Stimulated activated CD4-positive, alpha-beta T cell treated with anti-CD3 and anti-CD28 coated beads, Interleukin-2, amount 100 ng/mL, for 48 hours (primary cell): ENCODE measurements around the gene SUPT4H1.
"Not testable (repeated sequence)": the region's sequence is repeated elsewhere in the genome, so short reads cannot be mapped to it uniquely, and the experiment has no call there.

Experiments used
- DNase-seq, 2 donors: peaks; one replicate each; pipeline ENCODE4 v3.0.0-alpha.2; 2020

The SUPT4H1 gene

DNA sequence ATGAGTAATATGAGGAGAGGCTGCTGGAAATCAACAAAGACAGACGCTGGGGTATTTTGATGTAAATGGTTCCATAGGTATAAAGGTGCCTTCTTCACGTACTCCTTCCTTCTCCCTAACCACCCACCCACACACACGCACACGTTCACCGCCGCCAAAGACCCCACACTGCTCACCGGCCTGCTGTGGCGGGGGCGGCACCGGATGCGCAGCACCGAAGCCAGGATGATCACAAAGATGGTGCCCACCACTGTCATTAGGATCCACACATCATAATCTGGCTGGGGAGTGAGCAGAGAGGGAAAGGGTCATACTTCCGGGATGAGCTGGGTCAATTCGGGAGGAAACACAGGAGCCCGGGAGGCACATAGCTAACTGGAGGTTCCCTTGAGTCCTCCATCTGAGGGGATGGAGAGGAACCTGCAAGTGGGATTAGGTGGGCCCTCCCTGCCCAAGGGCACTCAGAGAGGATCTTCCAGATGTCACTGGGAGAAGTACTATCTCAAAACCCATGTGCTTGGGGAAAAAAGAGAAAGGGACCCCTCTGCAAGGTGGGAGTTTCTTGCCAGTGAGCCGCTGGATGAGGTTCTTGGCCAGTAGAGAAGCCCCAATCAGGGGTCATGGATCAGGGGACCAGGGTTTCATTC, 10.5 kb upstream of the SUPT4H1 start:
- no peak for DNase-seq

DNA sequence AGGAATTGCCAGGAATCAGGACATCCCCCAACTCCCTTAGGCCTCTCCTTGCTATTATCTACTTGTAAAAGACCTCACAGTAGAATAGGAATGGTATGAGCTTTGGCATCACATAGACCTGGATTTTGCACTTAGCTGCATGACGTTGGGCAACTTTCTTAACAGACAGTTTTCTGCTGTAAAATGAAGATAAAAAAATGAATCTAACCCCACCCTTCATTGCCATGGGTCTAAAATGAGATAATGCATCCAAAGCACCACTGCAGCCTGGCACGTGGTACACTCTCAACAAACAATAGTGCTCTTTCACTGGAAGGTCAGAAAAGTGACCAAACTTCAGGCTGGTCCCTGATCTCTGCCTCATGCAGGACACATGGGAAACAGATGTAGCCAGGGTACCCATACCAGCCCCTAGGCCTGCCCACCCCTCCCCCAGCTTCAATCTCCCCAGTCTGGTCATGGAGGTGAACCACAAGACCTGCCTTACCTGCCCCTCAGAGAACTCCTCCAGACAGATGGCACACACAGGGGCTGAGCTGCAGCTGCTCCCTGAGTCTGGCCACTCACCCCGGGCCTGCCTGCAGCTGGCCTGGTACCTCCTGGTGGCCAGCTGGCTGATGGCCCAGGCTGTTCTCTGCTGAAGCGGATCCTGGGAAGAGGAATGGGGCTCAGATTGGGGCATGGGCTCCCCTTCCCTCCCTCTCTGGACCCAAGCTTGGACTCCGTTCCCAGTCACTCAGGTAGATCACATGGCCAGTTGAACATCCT, 8.5 kb upstream of the SUPT4H1 start:
- DNase-seq = no peak

DNA sequence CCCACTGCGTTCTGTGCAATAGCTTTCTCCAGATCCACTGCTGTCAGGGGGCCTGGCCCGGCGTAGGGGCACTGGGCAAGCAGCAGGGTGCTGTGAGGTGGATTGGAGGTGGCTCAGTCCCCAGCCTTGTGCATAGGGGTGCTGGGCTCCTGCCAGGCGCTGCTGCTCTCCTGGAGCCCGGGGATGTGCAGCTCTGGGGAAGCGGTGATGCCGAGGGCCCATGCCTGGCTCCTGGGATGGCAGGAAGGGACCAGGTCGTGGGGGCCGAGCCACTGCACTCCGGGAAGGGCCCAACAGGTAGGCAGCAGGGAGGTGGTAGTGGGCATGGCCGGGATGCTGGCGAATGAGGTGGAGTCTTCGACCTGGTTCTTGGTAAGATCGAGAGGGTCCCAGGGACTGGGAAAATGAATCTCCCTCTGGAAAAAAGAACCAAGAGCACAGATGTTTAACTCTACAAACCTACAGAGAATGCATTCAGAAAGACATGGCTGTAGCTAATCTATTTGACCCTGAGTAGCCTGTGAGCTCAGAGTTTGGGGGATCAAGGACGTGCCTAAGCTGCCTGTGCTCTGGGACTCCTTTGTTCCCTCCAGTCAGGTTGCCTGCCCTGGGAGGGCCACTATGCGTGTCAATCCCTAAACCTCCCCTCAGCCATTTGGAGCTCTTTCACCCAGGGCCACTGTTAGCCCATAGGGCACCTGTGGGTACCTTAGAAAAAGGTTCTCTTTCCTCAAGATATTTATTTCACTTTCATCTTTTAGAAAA, 6.6 kb upstream of the SUPT4H1 start:
- no peak for DNase-seq

DNA sequence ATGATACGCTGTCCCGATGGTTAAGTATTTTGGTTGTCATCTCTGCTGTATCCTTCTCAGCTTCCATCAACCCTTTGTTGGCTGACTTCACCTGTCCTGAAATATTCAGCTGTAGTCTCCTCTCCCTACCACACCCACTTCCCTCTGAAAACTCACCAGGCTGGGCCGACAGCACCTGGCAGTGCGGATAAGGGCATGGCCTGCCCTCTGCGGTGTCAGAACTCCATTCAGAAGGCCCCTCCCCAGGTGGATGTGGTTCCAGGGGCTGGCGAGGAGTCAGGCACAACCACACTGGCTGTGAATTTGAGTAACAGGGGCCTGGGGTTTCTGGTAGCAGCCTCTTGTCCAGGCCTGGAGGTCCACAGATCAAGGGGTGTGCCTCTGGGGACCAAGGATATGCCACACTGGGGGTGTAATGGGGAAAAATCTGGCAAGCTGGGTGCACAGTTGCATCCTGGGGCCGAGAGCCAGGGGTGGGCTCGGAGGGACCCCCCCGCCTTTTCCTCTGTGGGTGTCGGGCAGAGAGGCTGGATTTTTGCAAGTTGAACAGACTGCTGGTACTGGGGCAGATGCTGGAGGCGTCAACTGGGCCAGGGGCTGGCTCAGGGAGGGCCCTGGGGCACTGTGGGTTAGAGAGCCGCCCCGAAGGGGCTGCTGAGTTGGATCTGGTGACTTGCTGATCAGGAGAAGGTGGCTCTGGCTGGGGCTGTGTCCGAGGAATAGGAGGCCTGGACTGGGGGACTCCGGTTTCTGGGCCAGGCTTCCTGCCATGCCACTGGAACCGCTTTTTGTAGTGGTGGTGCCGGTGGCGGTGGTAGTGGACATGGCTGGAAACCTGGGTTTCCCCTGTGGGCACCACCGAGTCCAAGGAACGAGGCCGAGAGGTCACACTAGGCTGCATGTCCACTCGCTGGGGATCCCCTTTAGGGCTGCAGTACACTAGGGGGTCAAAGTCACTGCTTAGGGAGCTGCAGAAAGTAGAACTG, 5.6 kb upstream of the SUPT4H1 start:
- no peak for DNase-seq

DNA sequence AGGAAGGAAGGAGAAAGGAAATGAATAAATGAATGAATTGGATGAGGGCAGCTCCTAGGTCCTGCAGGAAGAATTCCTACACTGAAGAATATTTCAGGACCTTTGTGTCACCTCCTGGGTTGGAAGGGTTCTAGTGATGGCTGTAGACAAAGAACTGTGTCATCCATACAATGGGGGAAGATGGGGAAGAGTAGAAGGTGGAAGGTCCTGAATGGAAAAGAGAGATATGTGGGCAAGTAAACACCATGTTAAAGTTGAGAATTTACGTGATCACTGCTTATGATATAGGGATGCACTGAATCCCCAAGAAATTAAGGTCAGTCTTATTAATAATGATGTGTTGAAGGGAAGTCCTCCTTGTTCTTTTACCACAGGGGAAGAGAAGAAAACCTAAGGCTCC, 4.2 kb upstream of the SUPT4H1 start:
- no peak for DNase-seq

DNA sequence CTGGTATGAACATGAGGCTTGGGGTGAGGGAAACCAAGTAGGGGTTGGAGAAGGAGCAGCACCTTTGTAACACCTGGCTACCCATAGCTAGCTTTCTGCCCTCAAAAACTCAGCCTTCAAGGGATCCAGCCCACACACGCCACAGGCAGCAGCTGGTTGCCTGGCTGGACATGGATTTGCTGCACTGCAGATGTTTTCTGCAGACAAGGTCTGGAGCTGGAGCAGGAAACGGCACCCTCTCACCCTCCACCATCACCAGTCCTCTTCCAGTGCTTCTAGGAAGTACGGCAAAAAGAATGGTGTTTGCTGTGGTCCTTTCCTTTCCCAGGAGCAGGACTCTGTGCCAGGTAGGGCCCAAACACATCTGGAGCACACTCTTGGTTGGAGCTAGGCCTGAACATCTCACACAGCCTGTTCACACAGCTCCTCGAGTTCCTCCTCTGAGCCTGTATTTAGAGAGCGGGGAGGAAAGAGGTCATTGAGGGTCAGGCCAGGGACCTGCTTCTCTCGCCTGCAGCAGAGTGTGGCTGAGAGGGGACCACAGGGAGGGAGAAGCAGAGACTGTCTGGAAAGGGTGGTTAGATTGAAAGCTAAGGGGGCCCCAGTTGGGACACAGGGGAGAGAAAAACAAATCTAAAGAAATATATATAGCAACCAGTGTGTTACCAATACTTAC, 2.7 kb upstream of the SUPT4H1 start:
- no peak for DNase-seq

DNA sequence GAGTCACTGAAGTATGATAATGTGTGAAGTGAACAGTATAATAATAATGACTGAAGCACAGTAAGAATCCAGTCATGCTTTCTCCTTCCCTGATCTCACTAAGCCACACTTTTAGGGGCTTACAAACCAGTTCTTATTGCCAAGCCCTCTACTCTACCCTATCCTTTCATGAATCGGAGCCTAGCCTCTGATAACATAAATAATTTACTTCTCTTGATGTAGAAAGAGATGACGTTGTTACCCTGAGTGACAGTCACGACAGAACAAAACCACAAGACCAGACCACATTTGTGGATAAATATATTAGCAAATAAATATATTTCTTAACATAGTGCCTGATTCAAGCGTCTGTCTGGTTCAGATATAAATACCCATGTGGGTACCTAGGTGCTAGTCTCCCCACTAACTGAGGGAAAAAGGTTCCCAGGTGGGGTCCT, 1.4 kb upstream of the SUPT4H1 start:
- DNase-seq = no peak

DNA sequence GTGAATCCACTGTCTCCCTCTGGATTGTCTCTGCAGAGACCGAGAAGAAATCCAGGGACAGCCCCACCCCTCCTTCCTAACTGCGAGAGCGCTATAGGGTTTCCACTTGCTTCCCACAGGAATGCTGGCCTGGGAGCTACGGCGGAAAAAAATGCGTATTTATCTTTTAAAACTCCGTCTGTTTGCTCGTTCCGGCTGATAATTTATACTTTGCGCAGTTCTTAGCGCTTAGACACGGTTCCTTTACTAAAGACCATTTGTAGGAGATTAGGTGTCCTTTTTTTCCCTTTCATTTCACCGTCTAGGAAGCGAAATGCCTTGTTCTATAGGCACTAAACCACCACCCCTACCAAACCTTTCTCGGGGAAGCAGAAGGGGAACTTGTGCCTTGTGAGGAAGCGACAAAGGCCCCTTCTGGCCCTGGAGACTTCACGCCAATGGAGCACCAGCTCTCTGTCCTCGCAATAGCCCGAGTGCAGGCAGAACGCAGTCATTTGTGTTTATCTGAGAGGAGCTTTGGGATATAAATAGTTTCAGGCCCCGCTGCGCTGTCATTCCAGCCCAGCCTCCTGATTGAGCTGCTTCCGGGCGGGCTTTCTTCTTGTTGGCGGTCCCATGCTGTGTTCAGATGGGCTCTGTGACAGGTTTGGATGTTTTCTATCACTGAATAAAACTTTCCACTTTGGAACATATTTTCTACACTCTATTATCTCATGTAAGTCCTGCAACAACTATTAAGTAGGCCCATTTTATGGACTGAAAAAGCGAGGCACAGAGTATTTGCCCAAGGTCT, 791 bp upstream of the SUPT4H1 start:
- peak in 1 of 2 donors; percentile 17 for DNase-seq

DNA sequence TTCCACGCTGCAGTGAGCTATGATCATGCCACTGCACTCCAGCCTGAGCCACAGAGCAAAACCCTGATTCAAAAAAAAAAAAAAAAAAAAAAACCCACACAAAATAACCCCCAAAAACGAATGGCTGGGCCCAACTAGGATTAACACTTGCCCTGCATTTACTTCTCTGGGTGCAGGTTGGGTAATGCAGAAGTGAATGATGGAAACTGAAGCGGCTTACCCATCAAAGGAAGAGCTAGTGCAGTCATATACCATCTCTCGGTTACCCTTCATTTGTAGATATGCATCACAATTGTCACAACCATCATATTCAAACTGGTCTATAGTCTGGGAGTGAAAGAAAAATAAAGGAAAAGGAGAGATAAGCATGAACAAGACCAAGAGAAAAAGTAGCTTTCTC, 819 bp downstream of the SUPT4H1 start:
- DNase-seq = no peak

DNA sequence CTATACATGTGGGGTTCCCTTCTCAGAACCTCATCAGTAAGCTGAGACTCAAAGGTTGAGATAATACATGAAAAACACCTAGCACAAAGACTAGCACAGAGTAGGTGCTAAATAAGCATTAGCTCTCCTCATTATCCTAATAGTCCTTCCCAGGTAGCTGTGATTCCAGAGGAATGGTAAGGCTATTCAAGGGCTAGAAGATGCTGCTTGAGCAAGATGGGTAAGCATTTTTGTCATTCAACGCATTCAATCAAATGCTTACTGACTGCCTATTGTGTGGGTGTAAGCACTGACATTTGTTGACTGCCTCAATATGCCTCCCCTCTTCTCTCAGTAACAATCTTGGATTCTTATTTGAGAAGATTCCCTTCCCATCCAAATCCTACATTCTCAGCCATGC, 4.0 kb downstream of the SUPT4H1 start:
- DNase-seq = no peak

DNA sequence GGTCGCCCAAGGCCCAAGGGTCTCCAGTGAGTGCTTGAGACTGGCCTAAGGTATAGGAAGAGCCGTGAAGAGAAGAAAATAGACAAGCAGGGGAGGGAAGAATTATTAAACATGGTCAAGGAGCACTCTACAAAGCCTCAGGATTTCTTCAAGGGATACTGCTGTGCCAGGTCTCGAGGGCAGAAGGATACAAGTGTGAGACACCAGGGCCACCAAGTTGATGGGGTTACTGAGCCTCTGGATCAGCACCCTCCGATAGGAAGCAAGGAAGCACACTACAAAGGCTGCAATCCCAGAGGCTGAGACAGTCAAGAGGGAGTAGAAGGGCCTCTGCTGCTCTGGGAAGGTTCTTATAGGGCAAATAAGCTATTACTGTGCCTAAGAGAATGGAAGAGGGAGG, 6.5 kb downstream of the SUPT4H1 start:
- DNase-seq = no peak

DNA sequence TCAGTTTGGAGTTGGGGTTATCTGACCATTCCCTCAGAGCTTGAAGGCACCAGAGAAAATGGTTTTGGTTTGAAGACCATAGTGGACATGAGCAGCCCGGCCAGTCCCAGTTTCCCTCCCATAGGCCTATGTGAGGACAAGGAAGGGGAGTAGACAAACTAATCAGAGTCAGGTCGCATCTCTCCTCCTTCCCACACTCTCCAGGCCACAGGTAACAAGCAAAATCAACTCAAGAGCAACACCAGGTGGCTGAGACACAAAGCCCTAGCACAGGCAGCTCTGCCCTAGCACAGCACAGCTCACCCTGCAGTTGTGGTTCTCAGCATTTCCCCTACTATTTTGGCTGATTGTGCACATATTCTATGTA, 7.2 kb downstream of the SUPT4H1 start:
- DNase-seq = peak; percentile 49 to 51

DNA sequence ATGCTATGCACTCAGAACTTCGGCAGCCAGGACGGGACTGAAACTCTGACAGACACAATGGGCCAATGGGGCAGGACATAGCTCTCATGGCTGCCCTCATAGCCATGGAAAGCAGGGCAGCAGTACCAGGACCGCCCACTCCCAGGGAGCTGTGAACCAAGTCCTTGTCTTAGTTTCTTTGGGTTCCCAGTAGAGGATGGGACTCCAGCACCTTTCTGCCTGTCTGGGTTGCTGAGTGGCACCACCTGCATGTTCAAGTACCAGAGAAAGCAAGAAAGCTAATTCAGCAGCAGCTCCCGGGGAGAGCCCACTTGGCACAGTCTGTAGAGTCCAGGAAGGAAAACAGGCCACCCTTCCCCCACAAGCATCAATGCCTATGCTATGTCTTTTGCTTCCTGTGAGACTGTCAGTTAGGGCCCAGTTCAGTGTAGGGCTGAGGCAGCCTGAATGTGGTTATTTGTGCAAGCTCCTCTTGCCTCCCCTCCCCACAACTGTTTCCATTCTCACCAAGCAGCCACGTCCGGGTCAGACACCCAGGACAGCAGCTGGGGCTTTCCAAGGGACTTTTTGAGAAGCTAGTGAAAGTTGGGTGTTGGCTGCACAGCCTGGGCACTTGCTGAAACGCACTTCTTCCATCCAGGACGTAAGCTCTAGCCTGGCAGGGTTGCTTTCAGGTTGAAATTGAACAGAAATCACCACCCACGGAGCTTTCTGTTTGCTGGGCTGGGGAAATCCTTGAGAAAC, 7.8 kb downstream of the SUPT4H1 start:
- DNase-seq = peak; percentile 74 to 78

DNA sequence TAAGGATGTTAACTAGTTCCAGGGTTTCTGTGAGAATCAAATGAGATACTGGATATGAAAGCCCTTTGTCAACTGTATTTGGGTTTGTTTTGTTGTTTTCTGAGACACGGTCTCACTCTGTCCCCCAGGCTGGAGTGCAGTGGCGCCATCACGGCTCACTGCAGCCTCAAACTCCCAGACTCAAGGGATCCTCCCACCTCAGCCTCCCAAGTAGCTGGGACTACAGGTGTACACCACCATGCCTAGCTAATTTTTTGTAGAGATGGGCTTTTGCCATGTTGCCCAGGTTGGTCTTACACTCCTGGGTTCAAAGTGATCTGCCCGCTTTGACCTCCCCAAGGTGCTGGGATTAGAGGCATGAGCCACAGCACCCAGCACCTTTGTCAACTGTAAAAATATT, 8.9 kb downstream of the SUPT4H1 start:
- DNase-seq = no peak

DNA sequence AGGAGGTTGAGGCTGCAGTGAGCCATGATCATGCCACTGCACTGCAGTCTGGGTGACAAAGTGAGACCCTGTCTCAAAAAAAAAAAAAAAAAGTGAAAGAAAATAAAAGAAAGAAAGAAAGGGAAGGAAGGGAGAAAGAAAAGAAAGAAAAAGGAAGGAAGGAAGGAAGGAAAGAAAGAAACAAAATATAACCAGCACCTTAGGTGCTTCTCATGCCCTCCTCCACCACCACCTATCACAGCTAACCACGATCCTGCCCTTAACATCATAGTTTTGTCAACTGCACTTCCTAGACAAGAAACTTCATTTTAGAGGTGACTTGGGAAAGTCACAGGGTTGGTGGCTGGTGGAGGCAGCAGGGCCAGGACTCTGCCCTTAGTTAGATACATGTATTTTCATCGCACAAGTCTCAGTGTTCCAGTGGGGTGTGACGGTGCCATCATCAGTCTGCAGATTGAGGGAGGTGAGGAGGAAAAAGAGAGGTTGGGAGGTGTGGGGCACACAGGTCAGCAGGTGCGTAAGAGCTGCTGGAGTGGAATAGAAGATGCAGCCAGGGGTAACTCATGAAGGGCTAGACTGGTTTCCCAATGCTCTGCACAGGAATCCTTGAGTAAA, 10.0 kb downstream of the SUPT4H1 start:
- DNase-seq = no peak

DNA sequence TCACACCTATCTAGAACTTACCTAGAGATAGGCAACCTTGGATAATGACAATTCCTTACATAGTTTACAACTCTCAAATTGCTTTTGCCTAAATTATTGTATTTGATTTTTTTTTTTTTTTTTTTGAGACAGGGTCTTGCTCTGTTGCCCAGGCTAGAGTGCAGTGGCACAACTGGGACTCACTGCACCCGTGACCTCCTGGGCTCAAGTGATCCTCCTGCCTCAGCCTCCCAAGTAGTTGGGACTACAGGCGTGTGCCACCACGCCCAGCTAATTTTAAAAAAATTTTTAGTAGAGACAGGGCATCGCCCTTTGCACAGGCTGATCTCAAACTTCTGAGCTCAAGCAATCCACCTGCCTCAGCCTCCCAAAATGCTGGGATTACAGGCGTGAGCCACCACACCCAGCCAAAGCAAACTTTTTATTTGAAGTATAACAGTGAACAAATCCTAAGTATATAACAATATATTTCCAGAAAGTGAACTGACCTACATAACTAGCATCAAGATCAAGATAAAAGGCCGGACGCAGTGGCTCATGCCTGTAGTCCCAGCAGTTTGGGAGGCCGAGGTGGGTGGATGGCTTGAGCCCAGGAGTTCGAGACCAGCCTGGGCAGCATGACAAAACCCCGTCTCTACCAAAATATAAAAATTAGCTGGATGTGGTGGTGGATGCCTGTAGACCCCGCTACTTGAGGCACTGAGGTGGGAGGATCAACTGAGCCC, 10.7 kb downstream of the SUPT4H1 start:
- not testable (repeated sequence) for DNase-seq

DNA sequence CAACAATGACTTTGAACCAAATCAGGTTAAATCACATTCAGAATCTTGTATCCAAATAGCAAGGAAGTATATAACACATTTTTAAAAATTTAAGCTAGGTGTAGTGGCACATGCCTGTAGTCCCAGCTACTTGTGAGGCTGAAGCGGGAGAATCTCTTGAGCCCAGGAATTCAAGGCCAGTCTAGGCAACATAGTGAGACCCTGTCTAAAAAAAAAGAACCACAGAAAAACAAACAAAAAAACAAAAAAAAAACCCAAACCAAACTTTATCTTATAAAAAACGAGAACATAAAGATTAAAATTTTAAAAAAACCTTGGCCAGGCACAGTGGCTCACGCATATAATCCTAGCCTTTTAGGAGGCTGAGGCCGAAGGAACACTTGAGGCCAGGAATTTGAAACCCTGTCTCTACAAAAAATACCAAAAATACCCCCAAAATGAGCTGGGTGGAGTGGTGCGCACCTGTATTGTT, 11.6 kb downstream of the SUPT4H1 start:
- DNase-seq = no peak

DNA sequence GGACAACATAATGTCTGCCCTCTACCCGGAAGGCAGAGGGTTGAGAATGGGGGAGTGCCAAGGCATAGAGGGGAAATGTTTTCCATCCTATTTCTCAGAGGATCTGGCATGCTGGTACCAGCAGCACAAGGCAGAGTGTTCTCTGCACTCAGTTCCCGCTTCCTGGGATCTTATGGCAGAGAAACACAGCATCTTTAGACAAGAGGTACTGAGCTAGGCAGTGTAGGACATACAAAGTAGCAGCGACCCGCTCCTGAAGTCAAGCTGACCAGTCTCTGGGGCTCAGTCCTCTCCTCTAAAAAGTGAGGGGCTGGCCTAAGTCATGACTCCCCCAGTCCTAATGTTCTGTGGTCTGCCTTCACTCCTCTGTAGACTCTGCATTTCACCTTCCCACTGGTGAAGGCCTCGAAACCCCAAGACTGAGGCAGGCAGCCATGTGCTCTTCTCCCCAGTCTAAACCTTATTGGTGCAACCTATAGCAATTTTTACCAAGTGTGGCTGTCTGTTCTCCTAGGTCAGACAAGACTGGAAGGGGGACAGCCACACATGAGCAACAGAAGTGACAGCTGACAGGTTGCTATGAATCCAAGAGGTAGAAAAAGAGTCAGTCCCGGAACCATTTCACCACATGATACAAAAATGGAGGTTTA, 12.1 kb downstream of the SUPT4H1 start:
- DNase-seq = no peak
